ENCODE measurements around the gene MTRFR. TPM values are rescaled to one million over a fixed set of nuclear protein-coding genes. Genes with fewer than 3 reads are reported as not detected.
A peak's percentile ranks its signal among the peaks of the same experiment; 100 is the strongest.

Gene MTRFR
- polyA plus RNA-seq, 1 of the 3 experiments (the other 2 are of a cell fraction), result 6.6 TPM

- no peak overlapping the region for H3K4me2 ChIP-seq
- no peaks in the 10 kb centered on the region for H3K9me2 ChIP-seq
- H3K4me1 ChIP-seq (ENCODE audit: control insufficient read depth in 1 of 2, insufficient read depth in 2 of 2, low read depth in 1 of 2, low read length in 1 of 2), result peaks cover 0 to 5% of the 10 kb centered on the region in 2 experiments; a peak in 1 of 4 replicates
- WGBS (ENCODE audit: low lambda C conversion rate), result 83% methylated on average over 11 of the region's 11 CpGs
- TF ChIP-seq NFIC (IDR thresholded peaks at IDR 0.05; ENCODE audit: borderline replicate concordance) (no peak), FOSL2 (IDR thresholded peaks at IDR 0.05; ENCODE audit: borderline replicate concordance, low read depth) (no peak), TAF1 (IDR thresholded peaks at IDR 0.05; ENCODE audit: borderline replicate concordance, low read depth, low read length) (no peak), CHD2 (IDR thresholded peaks at IDR 0.05; ENCODE audit: low read length, partially characterized antibody) (no peak), FOXM1 (IDR thresholded peaks at IDR 0.05; ENCODE audit: low read depth) (no peak), GABPA (IDR thresholded peaks at IDR 0.05; ENCODE audit: low read depth) (no peak), SIN3A (IDR thresholded peaks at IDR 0.05; ENCODE audit: borderline replicate concordance, low read depth, low read length) (no peak), TEAD4 (IDR thresholded peaks at IDR 0.05; ENCODE audit: borderline replicate concordance, insufficient read depth) (no peak), MEF2A (IDR thresholded peaks at IDR 0.05; ENCODE audit: borderline replicate concordance, low read depth) (no peak), POLR2AphosphoS5 (IDR thresholded peaks at IDR 0.05; ENCODE audit: low read depth, low read length) (no peak), RXRA (IDR thresholded peaks at IDR 0.05; ENCODE audit: borderline replicate concordance, low read depth) (no peak), JUND (IDR thresholded peaks at IDR 0.05) (no peak)
- TF ChIP-seq, protein P1, sequence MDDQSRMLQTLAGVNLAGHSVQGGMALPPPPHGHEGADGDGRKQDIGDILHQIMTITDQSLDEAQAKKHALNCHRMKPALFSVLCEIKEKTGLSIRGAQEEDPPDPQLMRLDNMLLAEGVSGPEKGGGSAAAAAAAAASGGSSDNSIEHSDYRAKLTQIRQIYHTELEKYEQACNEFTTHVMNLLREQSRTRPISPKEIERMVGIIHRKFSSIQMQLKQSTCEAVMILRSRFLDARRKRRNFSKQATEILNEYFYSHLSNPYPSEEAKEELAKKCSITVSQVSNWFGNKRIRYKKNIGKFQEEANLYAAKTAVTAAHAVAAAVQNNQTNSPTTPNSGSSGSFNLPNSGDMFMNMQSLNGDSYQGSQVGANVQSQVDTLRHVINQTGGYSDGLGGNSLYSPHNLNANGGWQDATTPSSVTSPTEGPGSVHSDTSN (IDR thresholded peaks at IDR 0.05), result no peak
- peaks cover 75% of the 10 kb centered on the region for H3K79me2 ChIP-seq (ENCODE audit: insufficient read depth)
- H3K27ac ChIP-seq (ENCODE audit: low read depth in 2 of 2, low read length in 1 of 2), result peak overlapping the region in 1 of 2 experiments; percentile 68; a peak in 2 of 4 replicates
- CTCF ChIA-PET, result interaction anchor here (0.6 to 1.5 kb wide), 6 partner anchors 9 to 449 kb away, joined by 3 to 6 read pairs (median 4); partner anchors contain the start of genes MPHOSPH9 and MTRFR
- no peaks in the 10 kb centered on the region for H3K9me3 ChIP-seq
- no peak overlapping the region for H3K4me3 ChIP-seq (ENCODE audit: low read depth in 2 of 2, low read length in 1 of 2)
- H3F3A ChIP-seq (replicated peaks; ENCODE audit: insufficient read depth), result peaks cover 5% of the 10 kb centered on the region
- H3K9ac ChIP-seq, result no peak overlapping the region
- POLR2A ChIA-PET, result interaction anchor here (0.6 to 1.1 kb wide), 2 partner anchors 9 to 200 kb away, joined by 3 to 9 read pairs; partner anchors contain the start of genes MPHOSPH9 and MTRFR
- H2AFZ ChIP-seq (ENCODE audit: low read depth), result no peak overlapping the region
- 0 out of 2 replicates have a peak, but pooled peaks cover 3% of the 10 kb centered on the region for H4K20me1 ChIP-seq (ENCODE audit: insufficient read depth)
- no peaks in the 10 kb centered on the region for H3K27me3 ChIP-seq (ENCODE audit: insufficient read depth)
- H3K36me3 ChIP-seq (replicated peaks in 1 of 2; ENCODE audit: control insufficient read depth in 1 of 2, insufficient read depth in 2 of 2, low read length in 1 of 2), result peaks cover 2 to 16% of the 10 kb centered on the region in 2 experiments
- DNase-seq, result no peak
These were observed 9.1 kb downstream of the MTRFR start for GRCh38 chr12:123242116-123242904.

- CTCF ChIA-PET, result interaction anchor here (1.2 kb wide), 1 partner anchor 203 kb away, joined by 3 read pairs; no protein-coding TSS in a partner anchor
- TF ChIP-seq IRF3 (IDR thresholded peaks at IDR 0.05; ENCODE audit: low read depth, low read length) (no peak), EP300 (IDR thresholded peaks at IDR 0.05; ENCODE audit: borderline replicate concordance in 1 of 2, low read depth in 1 of 2, low read length in 1 of 2) (no peak)
- TF ChIP-seq, protein P2, sequence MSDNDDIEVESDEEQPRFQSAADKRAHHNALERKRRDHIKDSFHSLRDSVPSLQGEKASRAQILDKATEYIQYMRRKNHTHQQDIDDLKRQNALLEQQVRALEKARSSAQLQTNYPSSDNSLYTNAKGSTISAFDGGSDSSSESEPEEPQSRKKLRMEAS (IDR thresholded peaks at IDR 0.05; ENCODE audit: low read depth), result no peak
- peaks cover 2 to 24% of the 10 kb centered on the region in 2 experiments for H3K36me3 ChIP-seq (replicated peaks in 1 of 2; ENCODE audit: control insufficient read depth in 1 of 2, insufficient read depth in 2 of 2, low read length in 1 of 2)
- H3K4me1 ChIP-seq (ENCODE audit: control insufficient read depth in 1 of 2, insufficient read depth in 2 of 2, low read depth in 1 of 2, low read length in 1 of 2), result peaks cover 0 to 5% of the 10 kb centered on the region in 2 experiments; a peak in 1 of 4 replicates
- H3K9me2 ChIP-seq, result no peaks in the 10 kb centered on the region
- H3K9ac ChIP-seq, result no peak overlapping the region
- H3K9me3 ChIP-seq, result no peaks in the 10 kb centered on the region
- no peak overlapping the region for H2AFZ ChIP-seq (ENCODE audit: low read depth)
- H3K79me2 ChIP-seq (ENCODE audit: insufficient read depth), result peaks cover 76% of the 10 kb centered on the region
- no peaks in the 10 kb centered on the region for H3K27me3 ChIP-seq (ENCODE audit: insufficient read depth)
- POLR2A ChIA-PET, result no interaction called here
- H3K4me3 ChIP-seq (ENCODE audit: low read depth in 2 of 2, low read length in 1 of 2), result no peak overlapping the region
- H4K20me1 ChIP-seq (ENCODE audit: insufficient read depth), result 0 out of 2 replicates have a peak, but pooled peaks cover 3% of the 10 kb centered on the region
- 86% methylated on average over 7 of the region's 7 CpGs for WGBS (ENCODE audit: low lambda C conversion rate)
- H3K4me2 ChIP-seq, result no peak overlapping the region
- no peak for DNase-seq
- peaks cover 3% of the 10 kb centered on the region for H3F3A ChIP-seq (replicated peaks; ENCODE audit: insufficient read depth)
- H3K27ac ChIP-seq (ENCODE audit: low read depth in 2 of 2, low read length in 1 of 2), result no peak overlapping the region
These were observed 10.5 kb downstream of the MTRFR start for GRCh38 chr12:123243671-123244262.
